Neural progenitor cell (in vitro differentiated cells): ENCODE results near the gene USE1. TPM values are rescaled to one million over a fixed set of nuclear protein-coding genes. Genes with fewer than 3 reads are reported as not detected.

Source experiments
- DNase-seq: peaks from one replicate; pipeline ENCODE4 v3.0.0-alpha.2; 2016; ENCODE audit warnings: low spot score
- H2AFZ ChIP-seq: fragments of 200-600 bp; sonication (generic); replicated peaks from 2 replicates; pipeline ENCODE4 v1.6.1; 2016; ENCODE audit warnings: antibody characterized with exemption
- H3F3A ChIP-seq: fragments of 200-600 bp; sonication (generic); 2 replicates; pipeline ENCODE4 v1.6.1; 2016; ENCODE audit warnings: antibody characterized with exemption, low read depth
- H3K27ac ChIP-seq: fragments of 200-600 bp; sonication (generic); 2 replicates; pipeline ENCODE4 v1.5.1; 2016; ENCODE audit warnings: mild to moderate bottlenecking
- H3K27me3 ChIP-seq: fragments of 200-600 bp; sonication (generic); 2 replicates; pipeline ENCODE4 v1.6.1; 2016; ENCODE audit warnings: mild to moderate bottlenecking, moderate library complexity
- H3K36me3 ChIP-seq: fragments of 200-600 bp; sonication (generic); 2 replicates; pipeline ENCODE4 v1.5.1; 2016
- H3K4me1 ChIP-seq: fragments of 200-600 bp; sonication (generic); 2 replicates; pipeline ENCODE4 v1.6.1; 2016; ENCODE audit warnings: mixed run types
- H3K4me2 ChIP-seq: fragments of 200-600 bp; sonication (generic); 2 replicates; pipeline ENCODE4 v1.6.1; 2016
- H3K4me3 ChIP-seq: fragments of 200-600 bp; sonication (generic); 2 replicates; pipeline ENCODE4 v1.5.1; 2016
- H3K79me2 ChIP-seq: fragments of 200-600 bp; sonication (generic); 2 replicates; pipeline ENCODE4 v1.6.1; 2016; ENCODE audit warnings: low read depth
- H3K9ac ChIP-seq: fragments of 200-600 bp; sonication (generic); 2 replicates; pipeline ENCODE4 v1.6.1; 2016
- H3K9me3 ChIP-seq: fragments of 200-600 bp; sonication (generic); 2 replicates; pipeline ENCODE4 v1.5.1; 2016; ENCODE audit warnings: low read depth
- H4K20me1 ChIP-seq: fragments of 200-600 bp; sonication (generic); 2 replicates; pipeline ENCODE4 v1.6.1; 2016; ENCODE audit warnings: low read depth
- H3K27ac Mint-ChIP-seq: 3 replicates; pipeline ENCODE4 v1.8.0; 2021; ENCODE audit warnings: mixed read lengths
- H3K27me3 Mint-ChIP-seq: 2 replicates; pipeline ENCODE4 v1.8.0; 2022; ENCODE audit warnings: low read depth, mild to moderate bottlenecking, inconsistent platforms, moderate library complexity, mixed read lengths; ENCODE audit not compliant: insufficient read depth
- H3K36me3 Mint-ChIP-seq: 3 replicates; pipeline ENCODE4 v1.8.0; 2021; ENCODE audit warnings: mixed read lengths
- H3K4me1 Mint-ChIP-seq: 3 replicates; pipeline ENCODE4 v1.8.0; 2021; ENCODE audit warnings: mixed read lengths
- H3K4me3 Mint-ChIP-seq: 3 replicates; pipeline ENCODE4 v1.8.0; 2021; ENCODE audit warnings: mild to moderate bottlenecking, moderate library complexity, mixed read lengths
- H3K9me3 Mint-ChIP-seq: 3 replicates; pipeline ENCODE4 v1.8.0; 2020; ENCODE audit warnings: mixed read lengths
- EZH2 ChIP-seq: fragments of 200-600 bp; sonication (generic); IDR thresholded peaks from 2 replicates; pipeline ENCODE4 v1.6.1; 2017; ENCODE audit warnings: antibody characterized with exemption, mild to moderate bottlenecking, moderate library complexity
- EZH2phosphoT487 ChIP-seq: fragments of 200-600 bp; sonication (generic); IDR thresholded peaks from 2 replicates; pipeline ENCODE4 v1.6.1; 2017; ENCODE audit warnings: antibody characterized with exemption
- total RNA-seq: library from RNA; depleted of rRNA; stranded (reverse); fragments of >200 nt; gene quantifications from 2 replicates; pipeline ENCODE4 v1.2.3, GENCODE V29; 2015; ENCODE audit warnings: low replicate concordance
- TF ChIP-seq, protein P1 (sequence below): fragments of 200-600 bp; sonication (generic); IDR thresholded peaks from 2 replicates; pipeline ENCODE4 v1.5.1; 2017; ENCODE audit warnings: antibody characterized with exemption, mild to moderate bottlenecking

USE1 gene
- total RNA-seq, 1 donor from 2014 or later: 12.1 TPM

GRCh38 chr19:17171874-17172273 lies 43.3 kb upstream of the USE1 start:
- Mint-ChIP-seq H3K36me3 (peaks cover 8% of the 10 kb centered on the region), H3K4me3 (no peak overlapping the region), H3K9me3 (no peaks in the 10 kb centered on the region), H3K27me3 (peaks cover 5% of the 10 kb centered on the region), H3K27ac (no peak overlapping the region), H3K4me1 (no peaks in the 10 kb centered on the region)
- Histone ChIP-seq H3K79me2 (no peaks in the 10 kb centered on the region), H3K27me3 (no peaks in the 10 kb centered on the region), H3K4me3 (no peak overlapping the region), H3F3A (no peaks in the 10 kb centered on the region), H4K20me1 (no peaks in the 10 kb centered on the region), H3K27ac (no peak overlapping the region), H3K9ac (no peak overlapping the region), H3K9me3 (no peaks in the 10 kb centered on the region), H3K4me2 (no peak overlapping the region), H2AFZ (no peak overlapping the region), H3K36me3 (no peaks in the 10 kb centered on the region), H3K4me1 (no peaks in the 10 kb centered on the region)
- DNase-seq: no peak
- TF ChIP-seq EZH2phosphoT487 (no peak), EZH2 (no peak)
- TF ChIP-seq, protein P1, sequence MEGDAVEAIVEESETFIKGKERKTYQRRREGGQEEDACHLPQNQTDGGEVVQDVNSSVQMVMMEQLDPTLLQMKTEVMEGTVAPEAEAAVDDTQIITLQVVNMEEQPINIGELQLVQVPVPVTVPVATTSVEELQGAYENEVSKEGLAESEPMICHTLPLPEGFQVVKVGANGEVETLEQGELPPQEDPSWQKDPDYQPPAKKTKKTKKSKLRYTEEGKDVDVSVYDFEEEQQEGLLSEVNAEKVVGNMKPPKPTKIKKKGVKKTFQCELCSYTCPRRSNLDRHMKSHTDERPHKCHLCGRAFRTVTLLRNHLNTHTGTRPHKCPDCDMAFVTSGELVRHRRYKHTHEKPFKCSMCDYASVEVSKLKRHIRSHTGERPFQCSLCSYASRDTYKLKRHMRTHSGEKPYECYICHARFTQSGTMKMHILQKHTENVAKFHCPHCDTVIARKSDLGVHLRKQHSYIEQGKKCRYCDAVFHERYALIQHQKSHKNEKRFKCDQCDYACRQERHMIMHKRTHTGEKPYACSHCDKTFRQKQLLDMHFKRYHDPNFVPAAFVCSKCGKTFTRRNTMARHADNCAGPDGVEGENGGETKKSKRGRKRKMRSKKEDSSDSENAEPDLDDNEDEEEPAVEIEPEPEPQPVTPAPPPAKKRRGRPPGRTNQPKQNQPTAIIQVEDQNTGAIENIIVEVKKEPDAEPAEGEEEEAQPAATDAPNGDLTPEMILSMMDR: no peak

DNA sequence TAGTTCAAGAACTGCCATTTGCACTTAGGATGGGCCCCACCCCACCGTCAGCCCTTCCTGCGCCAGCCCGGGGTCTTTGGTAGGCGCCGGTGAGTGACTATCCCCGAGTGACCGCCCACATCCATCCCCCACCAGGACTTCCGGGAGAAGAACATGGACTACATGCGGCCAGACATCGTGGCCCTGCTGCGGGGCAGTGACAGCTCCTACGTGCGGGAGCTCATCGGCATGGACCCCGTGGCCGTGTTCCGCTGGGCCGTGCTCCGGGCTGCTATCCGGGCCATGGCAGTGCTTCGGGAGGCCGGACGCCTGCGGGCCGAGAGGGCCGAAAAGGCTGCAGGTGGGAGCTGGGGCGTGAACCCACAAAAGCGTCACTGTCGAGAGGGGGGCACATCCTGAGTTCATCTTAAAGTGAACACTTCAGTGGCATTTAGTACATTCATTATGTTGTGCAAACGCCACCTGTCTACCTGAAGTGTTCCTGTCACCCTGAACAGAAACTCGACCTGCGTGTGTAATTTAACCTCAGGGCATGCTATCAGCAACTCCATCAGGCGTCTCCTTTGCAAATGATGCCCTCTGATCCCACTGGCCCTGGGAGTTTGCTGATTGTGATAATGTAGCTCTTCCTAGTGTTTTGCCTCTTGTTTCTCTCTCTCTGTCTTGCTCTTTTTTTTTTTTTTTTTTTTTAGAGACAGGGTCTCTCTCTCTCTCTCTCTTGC lies 42.4 kb upstream of the USE1 start:
- Histone ChIP-seq H3K4me2 (no peak overlapping the region), H4K20me1 (no peaks in the 10 kb centered on the region), H3K27ac (no peak overlapping the region), H3K9me3 (no peaks in the 10 kb centered on the region), H2AFZ (no peak overlapping the region), H3K4me3 (no peak overlapping the region), H3K27me3 (no peaks in the 10 kb centered on the region), H3K9ac (no peak overlapping the region), H3F3A (no peaks in the 10 kb centered on the region), H3K36me3 (no peaks in the 10 kb centered on the region), H3K4me1 (no peaks in the 10 kb centered on the region), H3K79me2 (no peaks in the 10 kb centered on the region)
- no peak for DNase-seq
- H3K27me3 Mint-ChIP-seq: peaks cover 5% of the 10 kb centered on the region
- TF ChIP-seq EZH2phosphoT487 (no peak), EZH2 (no peak)
- TF ChIP-seq, protein P1: no peak
- H3K36me3 Mint-ChIP-seq: peaks cover 6% of the 10 kb centered on the region
- no peak overlapping the region for H3K4me3 Mint-ChIP-seq
- no peaks in the 10 kb centered on the region for H3K4me1 Mint-ChIP-seq
- no peak overlapping the region for H3K27ac Mint-ChIP-seq
- no peaks in the 10 kb centered on the region for H3K9me3 Mint-ChIP-seq

DNA sequence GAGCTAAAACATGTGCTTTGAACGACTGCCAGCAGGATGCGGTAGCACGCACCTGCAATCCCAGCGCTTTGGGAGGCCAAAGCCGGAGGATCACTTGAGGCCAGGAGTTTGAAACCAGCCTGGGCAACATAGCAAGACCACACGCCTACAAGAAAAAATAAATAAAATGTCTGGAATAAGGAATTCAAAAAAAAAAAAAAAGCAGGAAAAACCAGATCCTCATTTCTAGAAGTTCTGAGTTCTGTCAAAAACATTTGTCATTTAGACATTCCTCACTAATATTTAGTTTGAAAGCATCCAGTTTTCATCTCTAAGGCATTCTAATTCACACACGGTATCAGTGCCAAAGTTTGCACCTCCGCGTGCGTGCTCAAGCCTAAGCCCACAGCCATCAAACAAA lies 36.9 kb upstream of the USE1 start:
- Mint-ChIP-seq H3K27ac (no peak overlapping the region), H3K4me1 (peaks cover 7% of the 10 kb centered on the region), H3K27me3 (peaks cover 5% of the 10 kb centered on the region), H3K36me3 (peaks cover 11% of the 10 kb centered on the region), H3K4me3 (no peak overlapping the region), H3K9me3 (no peaks in the 10 kb centered on the region)
- TF ChIP-seq EZH2 (no peak), EZH2phosphoT487 (no peak)
- TF ChIP-seq, protein P1: no peak
- peaks cover 16% of the 10 kb centered on the region for H3F3A ChIP-seq
- H3K36me3 ChIP-seq: no peaks in the 10 kb centered on the region
- H3K79me2 ChIP-seq: no peaks in the 10 kb centered on the region
- H3K27ac ChIP-seq: no peak overlapping the region
- no peaks in the 10 kb centered on the region for H3K27me3 ChIP-seq
- H3K4me3 ChIP-seq: no peak overlapping the region
- H4K20me1 ChIP-seq: no peaks in the 10 kb centered on the region
- peaks cover 8% of the 10 kb centered on the region for H3K4me1 ChIP-seq
- DNase-seq: no peak
- no peaks in the 10 kb centered on the region for H3K9me3 ChIP-seq
- H3K9ac ChIP-seq: no peak overlapping the region
- H3K4me2 ChIP-seq: no peak overlapping the region
- no peak overlapping the region for H2AFZ ChIP-seq
